Measurements from ENCODE around the gene JAKMIP1. TPM values are rescaled to one million over a fixed set of nuclear protein-coding genes. Genes with fewer than 3 reads are reported as not detected.

The JAKMIP1 gene
- total RNA-seq, 2 donors from 2014 or later: 0.78 to 1.3 TPM

DNA sequence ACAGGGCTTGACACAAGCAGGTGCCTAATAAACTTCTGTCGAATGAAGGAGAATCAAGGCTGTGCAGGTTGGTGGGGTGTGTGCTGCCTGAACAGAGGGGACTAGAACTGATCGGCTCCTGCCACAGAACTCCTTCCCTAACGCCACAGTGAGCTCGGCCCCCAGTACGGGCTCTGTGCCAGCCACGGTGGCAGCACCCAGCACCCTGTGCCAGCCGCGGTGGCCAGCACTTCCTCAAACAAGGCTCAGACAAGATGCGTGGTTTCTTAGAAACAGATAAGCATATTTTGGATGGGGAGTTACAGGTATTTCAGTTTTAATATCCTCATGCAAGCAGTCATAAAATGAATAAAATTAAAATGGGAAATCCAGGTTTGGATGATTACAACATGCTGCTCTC lies 156.1 kb downstream of the JAKMIP1 start:
- H3K4me1 ChIP-seq: no peaks in the 10 kb centered on the region
- H3K9me3 ChIP-seq: no peaks in the 10 kb centered on the region
- ATAC-seq (no peak), DNase-seq (peak in 1 of 4 donors; percentile 18)
- TF ChIP-seq POLR2A (IDR thresholded peaks at IDR 0.05) (no peak), CTCF (IDR thresholded peaks at IDR 0.05) (no peak)
- intact Hi-C loops (cut with DNase I): no loop called here
- H3K27me3 ChIP-seq: no peaks in the 10 kb centered on the region
- H3K36me3 ChIP-seq (replicated peaks in 1 of 2; ENCODE audit: insufficient read depth in 1 of 2, low read depth in 2 of 2): no peaks in the 10 kb centered on the region
- WGBS, 2 donors: 29 to 31% methylated on average over 7 to 9 of the region's 9 CpGs
- no peak overlapping the region for H3K27ac ChIP-seq
- H3K4me3 ChIP-seq: no peak overlapping the region

DNA sequence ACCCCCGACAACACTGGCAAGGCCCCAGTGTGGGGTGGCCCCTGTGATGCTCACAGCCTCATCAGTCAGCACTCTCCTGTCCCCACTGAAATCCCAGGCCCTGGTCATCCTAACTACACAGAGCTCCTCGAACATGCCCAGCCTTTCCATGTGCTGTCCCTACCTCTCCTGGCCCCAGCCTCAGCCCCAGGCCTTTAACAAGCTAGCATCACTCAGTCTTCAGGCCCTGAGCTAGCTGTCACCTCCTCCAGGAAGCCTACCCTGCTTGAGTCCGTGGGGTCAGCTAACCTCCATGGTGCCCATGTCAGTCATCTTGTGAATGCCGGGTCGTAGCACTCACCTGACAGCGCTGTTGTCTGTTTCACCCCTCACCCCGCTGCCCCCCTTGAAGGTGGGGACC lies 156.5 kb downstream of the JAKMIP1 start:
- no peaks in the 10 kb centered on the region for H3K9me3 ChIP-seq
- 50 to 65% methylated on average over 2 to 7 of the region's 7 CpGs for WGBS, 2 donors
- H3K27ac ChIP-seq: no peak overlapping the region
- TF ChIP-seq POLR2A (IDR thresholded peaks at IDR 0.05) (no peak), CTCF (IDR thresholded peaks at IDR 0.05) (no peak)
- no peaks in the 10 kb centered on the region for H3K27me3 ChIP-seq
- DNase-seq (no peak), ATAC-seq (no peak)
- no peaks in the 10 kb centered on the region for H3K36me3 ChIP-seq (replicated peaks in 1 of 2; ENCODE audit: insufficient read depth in 1 of 2, low read depth in 2 of 2)
- intact Hi-C loops (cut with DNase I): no loop called here
- no peaks in the 10 kb centered on the region for H3K4me1 ChIP-seq
- H3K4me3 ChIP-seq: no peak overlapping the region

DNA sequence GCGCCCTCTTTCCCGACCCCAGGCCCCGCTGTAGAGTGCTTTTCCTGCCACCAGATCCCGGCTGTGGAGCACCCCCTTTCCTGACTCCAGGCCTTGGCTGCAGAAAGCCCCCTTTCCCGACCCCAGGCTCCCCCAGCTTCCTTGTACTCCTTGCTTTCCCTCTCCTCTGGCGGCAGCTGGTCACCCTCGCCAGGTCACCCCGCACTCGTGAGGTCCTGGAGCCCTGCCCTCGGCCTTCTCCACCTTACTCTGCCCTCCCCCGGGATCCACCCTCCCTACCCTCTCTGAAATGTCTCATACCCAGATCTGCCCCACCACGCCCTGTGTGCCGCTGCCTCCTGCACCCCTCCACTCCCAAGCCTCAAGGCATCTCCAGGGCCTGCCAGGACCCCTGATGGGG lies 157.2 kb downstream of the JAKMIP1 start:
- intact Hi-C loops (cut with DNase I): no loop called here
- H3K27ac ChIP-seq: no peak overlapping the region

DNA sequence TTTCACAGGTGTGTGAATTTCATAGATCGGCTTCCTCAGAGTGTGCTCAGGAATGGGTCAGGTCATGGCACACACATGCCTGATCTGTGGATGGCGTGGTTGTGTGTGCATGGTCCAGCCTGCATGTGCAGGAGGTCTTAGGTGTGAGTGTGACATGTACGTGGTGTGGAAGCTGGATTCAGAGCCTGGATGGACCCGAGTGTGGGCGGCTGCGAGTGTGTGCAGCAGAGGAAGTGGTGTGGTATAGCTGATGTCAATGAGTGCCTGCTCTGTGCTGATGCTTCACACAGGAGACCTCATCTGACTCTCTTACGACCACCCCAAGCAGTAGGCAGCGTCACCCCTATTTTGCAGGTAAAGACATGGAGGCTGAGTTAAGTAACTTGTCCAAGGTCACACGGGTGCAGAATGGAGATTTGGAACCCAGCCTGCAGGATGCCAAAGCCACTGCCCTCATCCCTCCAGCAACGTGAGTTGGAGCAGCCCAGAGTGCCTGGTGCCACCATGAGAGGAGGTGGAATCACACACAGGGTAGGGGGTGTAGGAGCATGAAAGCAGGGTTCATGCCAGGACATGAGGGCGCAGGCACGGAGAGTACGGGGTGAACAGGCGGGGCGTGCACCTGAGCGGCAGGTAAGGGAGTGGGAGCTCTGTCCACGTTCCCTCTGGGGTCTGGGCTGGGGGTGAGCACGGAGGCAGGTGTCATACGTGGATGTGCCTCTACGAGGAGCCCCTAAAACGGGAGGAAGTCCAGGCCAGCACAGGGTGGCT lies 157.9 kb downstream of the JAKMIP1 start:
- Histone ChIP-seq H3K9me3 (no peaks in the 10 kb centered on the region), H3K27ac (no peak overlapping the region), H3K4me3 (no peak overlapping the region), H3K36me3 (replicated peaks in 1 of 2; ENCODE audit: insufficient read depth in 1 of 2, low read depth in 2 of 2) (no peaks in the 10 kb centered on the region), H3K27me3 (no peaks in the 10 kb centered on the region), H3K4me1 (no peaks in the 10 kb centered on the region)
- intact Hi-C loops (cut with DNase I): no loop called here
- no peak for DNase-seq
- 64 to 69% methylated on average over 15 to 21 of the region's 21 CpGs for WGBS, 2 donors
- TF ChIP-seq POLR2A (IDR thresholded peaks at IDR 0.05) (no peak), CTCF (IDR thresholded peaks at IDR 0.05) (no peak)
- ATAC-seq: no peak

More for the DNA sequence above, 157.2 kb downstream of the JAKMIP1 start:
- TF ChIP-seq CTCF (IDR thresholded peaks at IDR 0.05) (no peak), POLR2A (IDR thresholded peaks at IDR 0.05) (no peak)
- Histone ChIP-seq H3K36me3 (replicated peaks in 1 of 2; ENCODE audit: insufficient read depth in 1 of 2, low read depth in 2 of 2) (no peaks in the 10 kb centered on the region), H3K9me3 (no peaks in the 10 kb centered on the region), H3K4me1 (no peaks in the 10 kb centered on the region), H3K27me3 (no peaks in the 10 kb centered on the region), H3K4me3 (no peak overlapping the region)
- ATAC-seq (no peak), DNase-seq (no peak)
- 57 to 60% methylated on average over 11 to 13 of the region's 13 CpGs for WGBS, 2 donors

- no peak for TF ChIP-seq CTCF (IDR thresholded peaks at IDR 0.05)
- no peak for TF ChIP-seq POLR2A (IDR thresholded peaks at IDR 0.05)
Measured at GRCh38 chr4:6041800-6042199, 158.5 kb downstream of the JAKMIP1 start.

More at GRCh38 chr4:6041800-6042199, 158.5 kb downstream of the JAKMIP1 start:
- WGBS, 2 donors: 54 to 68% methylated on average over 5 of the region's 5 CpGs
- Histone ChIP-seq H3K4me3 (no peak overlapping the region), H3K4me1 (no peaks in the 10 kb centered on the region), H3K36me3 (replicated peaks in 1 of 2; ENCODE audit: insufficient read depth in 1 of 2, low read depth in 2 of 2) (no peaks in the 10 kb centered on the region), H3K27me3 (no peaks in the 10 kb centered on the region), H3K27ac (no peak overlapping the region), H3K9me3 (no peaks in the 10 kb centered on the region)
- DNase-seq: no peak
- intact Hi-C loops (cut with DNase I): no loop called here
- ATAC-seq: no peak

Data from body of pancreas (tissue), 4 donors.